ES-I3 (cell line): Measurements from ENCODE around the gene NXPH4.
A peak's percentile ranks its signal among the peaks of the same experiment; 100 is the strongest.

Experiments used
- H3K36me3 ChIP-seq: 2 replicates; pipeline ENCODE4 v1.6.1; 2013; ENCODE audit warnings: mild to moderate bottlenecking, low read length, control low read depth, moderate library complexity; ENCODE audit not compliant: insufficient read depth
- H3K4me1 ChIP-seq: 2 replicates; pipeline ENCODE4 v1.6.1; 2013; ENCODE audit warnings: mild to moderate bottlenecking, control low read depth, low read length; ENCODE audit not compliant: insufficient read depth
- H3K9ac ChIP-seq: 2 replicates; pipeline ENCODE4 v1.6.1; 2013; ENCODE audit warnings: low read depth, mild to moderate bottlenecking, low read length, moderate library complexity
- H3K9me3 ChIP-seq: 2 replicates; pipeline ENCODE4 v1.6.1; 2013; ENCODE audit warnings: mild to moderate bottlenecking, low read length, moderate library complexity; ENCODE audit not compliant: control insufficient read depth, insufficient read depth

The NXPH4 gene

DNA sequence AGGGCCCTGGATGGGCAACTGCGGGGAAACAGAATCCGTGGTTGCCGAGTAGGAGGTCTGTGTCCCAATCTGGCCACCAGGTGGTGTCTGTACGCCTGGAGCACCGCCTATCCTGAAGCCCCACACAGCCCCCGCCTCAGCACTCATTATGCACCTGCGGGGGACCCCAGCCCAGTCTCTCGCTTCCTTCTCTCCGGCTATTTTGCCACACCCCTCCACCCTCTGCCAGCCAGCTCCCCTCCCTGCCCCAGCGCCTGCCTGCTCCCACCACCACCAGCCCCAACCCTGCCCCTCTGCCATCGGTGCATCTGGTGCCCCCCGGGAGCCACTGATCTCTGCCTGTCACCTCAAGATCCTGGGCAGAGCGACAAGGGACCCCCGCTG is 2.2 kb upstream of the NXPH4 start:
- peaks cover 21% of the 10 kb centered on the region for H3K4me1 ChIP-seq
- H3K9me3 ChIP-seq: no peaks in the 10 kb centered on the region
- peaks cover 2% of the 10 kb centered on the region; the same call in 1 of the 2 replicates for H3K36me3 ChIP-seq
- H3K9ac ChIP-seq: no peak overlapping the region

DNA sequence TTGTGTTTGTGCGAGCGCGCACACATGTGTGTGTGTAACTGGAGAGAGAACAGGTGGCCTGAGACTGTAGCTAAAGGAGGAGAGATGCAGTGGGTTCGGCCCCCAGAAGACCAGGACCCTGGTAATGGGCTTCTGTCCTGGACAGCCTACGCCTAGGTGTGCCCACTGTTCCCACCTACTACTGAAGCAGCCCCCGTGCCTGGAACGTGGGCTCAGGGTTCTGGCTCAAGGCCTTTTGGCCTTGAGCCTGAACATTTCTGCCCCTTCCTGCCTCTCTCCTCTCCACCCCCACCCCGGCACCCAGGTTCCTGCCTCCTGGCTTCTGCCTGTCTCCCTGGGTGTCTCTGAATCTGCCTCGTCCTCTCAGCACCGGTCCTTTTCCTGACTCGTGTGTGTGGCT is 1.5 kb upstream of the NXPH4 start:
- H3K36me3 ChIP-seq: peaks cover 2% of the 10 kb centered on the region; the same call in 1 of the 2 replicates
- H3K9ac ChIP-seq: no peak overlapping the region
- H3K4me1 ChIP-seq: peaks cover 25% of the 10 kb centered on the region
- no peaks in the 10 kb centered on the region for H3K9me3 ChIP-seq

DNA sequence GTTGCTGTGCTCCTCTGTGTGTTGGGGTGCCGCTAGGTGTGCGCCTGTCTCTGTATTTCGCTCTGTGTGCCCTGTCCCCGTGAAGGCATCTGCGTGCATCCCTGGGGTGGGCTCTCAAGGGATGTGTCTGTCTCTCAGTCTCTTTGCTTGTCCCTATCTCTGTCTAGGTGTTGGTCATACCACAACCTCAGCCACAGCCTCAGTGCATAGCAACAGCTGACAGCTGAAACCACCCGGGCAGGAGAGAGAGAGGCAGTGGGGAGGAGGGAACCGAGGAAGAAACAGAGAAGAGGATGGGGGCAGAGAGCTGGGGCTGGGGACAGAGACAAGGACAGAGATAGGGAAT is 953 bp upstream of the NXPH4 start:
- no peak overlapping the region; the same call in 1 of the 2 replicates for H3K9ac ChIP-seq
- H3K4me1 ChIP-seq: peaks cover 25% of the 10 kb centered on the region

DNA sequence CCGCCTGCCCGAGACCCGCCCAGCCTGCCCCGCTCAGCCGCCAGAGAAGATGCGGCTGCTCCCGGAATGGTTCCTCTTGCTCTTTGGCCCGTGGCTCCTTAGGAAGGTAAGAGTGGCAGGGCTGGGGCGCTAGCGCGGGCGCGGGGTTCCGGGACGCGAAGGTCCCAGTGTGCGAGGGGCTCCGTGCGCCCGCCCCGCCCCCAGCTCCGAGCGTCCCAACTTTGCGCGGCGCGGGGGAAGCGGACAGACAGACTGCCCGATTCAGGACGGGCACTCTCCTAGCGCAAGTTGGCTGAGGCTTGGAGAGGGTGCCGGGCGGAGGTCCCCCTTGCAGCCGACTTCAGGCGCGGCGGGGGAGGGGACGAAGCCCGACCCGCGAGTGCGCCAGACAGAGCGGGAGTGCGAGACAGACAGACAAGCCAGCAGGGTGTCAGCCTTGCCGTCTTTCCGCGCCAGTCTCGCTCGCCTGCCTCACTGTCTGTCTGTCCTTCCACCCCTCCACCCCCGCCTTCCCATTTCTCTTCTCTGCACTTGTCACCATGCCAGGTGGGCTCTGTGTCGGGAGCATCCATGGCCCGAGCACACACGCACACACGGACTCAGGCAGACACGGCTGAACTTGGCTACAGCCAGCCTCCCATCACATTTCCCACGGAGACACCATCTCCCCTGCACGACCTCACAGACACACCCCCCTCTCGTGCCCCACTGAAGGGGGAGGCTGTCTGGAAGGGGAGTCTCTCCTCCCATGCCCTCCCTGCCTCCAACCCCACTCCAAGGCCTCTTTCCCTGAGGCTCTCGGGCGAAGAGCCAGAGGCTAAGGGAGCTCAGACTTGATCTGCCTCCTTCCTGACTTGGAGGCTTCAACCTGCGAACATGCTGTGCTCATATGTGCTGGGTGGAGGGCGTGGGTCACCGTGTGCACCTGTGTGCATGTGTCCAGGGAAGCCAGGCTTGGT is 606 bp downstream of the NXPH4 start:
- peaks cover 29% of the 10 kb centered on the region for H3K4me1 ChIP-seq
- no peaks in the 10 kb centered on the region for H3K36me3 ChIP-seq
- H3K9ac ChIP-seq: peak overlapping the region; percentile 38; the same call in 1 of the 2 replicates

More for the DNA sequence above, 953 bp upstream of the NXPH4 start:
- Histone ChIP-seq H3K9me3 (no peaks in the 10 kb centered on the region), H3K36me3 (peaks cover 2% of the 10 kb centered on the region; the same call in 1 of the 2 replicates)

DNA sequence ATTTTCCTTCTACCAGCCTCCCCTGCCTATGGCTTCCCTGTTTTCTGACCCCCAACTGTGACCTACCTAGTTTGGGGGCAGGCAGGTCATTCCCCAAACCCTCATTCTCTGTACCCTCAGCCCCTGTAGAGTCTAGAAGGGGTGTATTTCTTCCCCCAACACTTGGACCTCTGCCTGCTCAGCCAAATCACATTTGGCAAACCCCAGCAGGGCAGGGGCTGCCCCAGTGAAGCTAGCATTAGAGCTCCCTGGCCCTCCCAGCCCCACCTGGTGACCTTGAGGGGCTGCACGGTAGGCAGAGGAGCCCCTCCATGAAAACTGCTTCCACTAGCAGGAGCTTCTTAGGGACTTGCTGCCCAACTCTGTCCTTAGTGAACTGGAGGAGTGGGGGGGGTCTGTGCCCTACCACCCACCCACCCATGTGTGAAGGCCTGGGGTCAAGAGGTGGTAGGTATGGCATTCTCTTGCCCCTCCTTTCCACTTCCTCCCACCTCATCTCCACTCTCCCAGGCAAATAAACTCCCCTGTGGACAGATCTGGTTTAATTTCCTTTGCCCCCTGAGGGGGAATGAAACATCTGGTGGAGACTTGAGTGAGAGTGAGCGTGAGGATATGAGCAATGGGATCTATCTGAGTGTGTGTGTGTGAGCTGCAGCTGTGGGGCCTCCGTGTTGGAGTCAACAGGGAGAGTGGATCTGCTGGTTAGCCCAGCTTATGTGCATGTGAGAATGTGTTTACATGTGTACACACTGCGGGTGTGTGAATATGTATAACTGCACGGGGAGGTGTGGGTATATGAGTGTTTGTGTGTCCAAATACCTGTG is 1.6 kb downstream of the NXPH4 start:
- no peaks in the 10 kb centered on the region for H3K36me3 ChIP-seq
- H3K4me1 ChIP-seq: peaks cover 29% of the 10 kb centered on the region
- H3K9ac ChIP-seq: no peak overlapping the region
- no peaks in the 10 kb centered on the region for H3K9me3 ChIP-seq

More for the DNA sequence above, 606 bp downstream of the NXPH4 start:
- no peaks in the 10 kb centered on the region for H3K9me3 ChIP-seq

DNA sequence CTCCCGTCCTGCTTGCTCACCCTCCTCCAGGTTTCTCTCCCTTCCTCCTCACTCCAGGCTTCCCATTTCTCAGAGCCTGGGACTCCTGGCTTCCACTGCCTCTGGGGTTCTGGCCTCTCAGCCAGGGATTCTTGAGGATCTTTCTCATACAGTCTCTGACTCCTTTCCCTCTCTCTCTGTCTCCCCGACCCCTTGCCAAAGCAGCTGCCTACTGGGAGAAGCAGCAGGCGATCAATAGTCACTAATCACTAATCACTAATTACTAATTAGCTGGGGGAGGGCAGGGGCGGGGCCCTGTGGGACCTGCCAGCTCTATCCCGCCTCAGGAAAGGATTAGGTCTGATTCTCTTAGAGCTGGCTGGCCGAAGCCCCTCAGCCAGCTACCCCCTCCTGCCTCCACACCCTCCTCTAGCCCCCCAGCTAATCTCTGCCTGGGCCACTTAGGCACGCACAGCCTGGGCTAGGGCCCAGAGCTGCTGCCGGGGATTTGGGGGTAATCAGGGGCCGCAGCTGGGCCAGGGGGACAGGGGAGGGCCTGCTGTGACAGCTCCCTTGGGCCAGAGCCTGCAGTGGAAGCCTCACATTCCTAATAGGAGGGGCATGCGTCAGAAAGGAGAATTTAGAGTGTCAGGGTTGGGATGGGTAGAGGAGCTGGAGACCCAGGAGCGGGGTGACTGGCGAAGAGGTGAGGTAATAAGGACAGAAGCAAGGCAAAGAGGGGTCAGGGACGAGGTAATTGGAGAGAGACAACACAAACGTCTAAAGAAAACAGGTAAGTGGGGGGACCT is 2.8 kb downstream of the NXPH4 start:
- Histone ChIP-seq H3K36me3 (no peaks in the 10 kb centered on the region), H3K9me3 (no peaks in the 10 kb centered on the region), H3K9ac (no peak overlapping the region), H3K4me1 (peaks cover 27% of the 10 kb centered on the region)

DNA sequence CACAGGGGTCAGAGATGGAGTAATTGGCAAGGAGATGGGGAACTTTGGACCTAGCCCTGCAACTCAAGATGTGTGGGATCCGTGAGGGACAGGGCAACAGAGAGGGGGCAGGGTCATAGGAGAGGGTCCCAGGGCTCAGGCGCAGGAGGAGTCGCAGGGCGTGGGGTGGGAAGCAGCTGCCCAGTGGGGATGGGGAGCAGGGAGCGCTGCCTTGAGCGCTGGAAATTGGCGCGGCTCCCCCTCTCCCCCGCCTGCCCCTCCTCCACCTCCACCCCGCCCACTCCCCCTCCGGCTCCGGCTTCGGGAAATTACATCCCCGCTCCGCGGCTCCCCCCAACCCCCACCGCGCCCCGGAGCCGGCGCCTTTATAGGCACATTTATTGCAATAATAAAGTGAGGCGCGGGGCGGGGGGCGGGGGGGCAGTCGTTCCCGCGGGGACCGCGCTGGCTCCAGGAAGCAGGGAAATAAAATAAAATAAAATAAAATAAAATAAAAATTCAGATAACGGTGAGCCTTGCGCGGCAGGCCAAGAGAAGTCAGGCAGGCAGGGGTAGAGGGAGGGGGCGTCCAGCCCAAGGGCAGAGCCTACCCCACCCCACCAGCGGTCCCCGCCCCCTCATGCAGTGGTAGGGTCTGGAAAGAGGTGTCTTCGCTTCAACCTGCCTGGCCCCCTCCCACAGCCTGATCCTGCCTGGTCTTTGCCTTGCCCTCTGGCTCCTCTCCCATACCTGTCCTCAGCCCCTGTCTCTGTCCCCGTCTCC is 3.6 kb downstream of the NXPH4 start:
- Histone ChIP-seq H3K36me3 (no peaks in the 10 kb centered on the region), H3K9ac (no peak overlapping the region), H3K9me3 (no peaks in the 10 kb centered on the region), H3K4me1 (peaks cover 27% of the 10 kb centered on the region)

DNA sequence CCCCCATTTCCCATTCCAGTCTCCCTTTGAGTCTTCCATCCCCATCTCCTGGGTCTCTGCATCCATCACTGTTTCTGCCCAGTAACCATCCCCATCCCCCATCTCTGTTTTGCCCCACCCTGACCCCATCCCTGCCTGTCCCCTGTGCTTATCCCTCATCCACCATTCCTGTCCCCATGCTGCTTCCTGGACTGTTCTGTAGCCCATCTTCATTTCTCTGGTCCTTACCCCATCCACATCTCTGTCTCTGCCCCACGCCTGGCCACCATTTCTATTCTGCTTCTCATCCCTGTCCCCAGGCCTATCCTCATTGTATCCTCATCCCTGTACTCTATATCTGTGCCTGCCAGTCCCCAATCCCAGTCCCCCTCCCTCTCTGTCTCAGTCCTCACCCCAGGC is 4.2 kb downstream of the NXPH4 start:
- H3K36me3 ChIP-seq: no peaks in the 10 kb centered on the region
- no peaks in the 10 kb centered on the region for H3K9me3 ChIP-seq
- peaks cover 22% of the 10 kb centered on the region for H3K4me1 ChIP-seq
- H3K9ac ChIP-seq: no peak overlapping the region

DNA sequence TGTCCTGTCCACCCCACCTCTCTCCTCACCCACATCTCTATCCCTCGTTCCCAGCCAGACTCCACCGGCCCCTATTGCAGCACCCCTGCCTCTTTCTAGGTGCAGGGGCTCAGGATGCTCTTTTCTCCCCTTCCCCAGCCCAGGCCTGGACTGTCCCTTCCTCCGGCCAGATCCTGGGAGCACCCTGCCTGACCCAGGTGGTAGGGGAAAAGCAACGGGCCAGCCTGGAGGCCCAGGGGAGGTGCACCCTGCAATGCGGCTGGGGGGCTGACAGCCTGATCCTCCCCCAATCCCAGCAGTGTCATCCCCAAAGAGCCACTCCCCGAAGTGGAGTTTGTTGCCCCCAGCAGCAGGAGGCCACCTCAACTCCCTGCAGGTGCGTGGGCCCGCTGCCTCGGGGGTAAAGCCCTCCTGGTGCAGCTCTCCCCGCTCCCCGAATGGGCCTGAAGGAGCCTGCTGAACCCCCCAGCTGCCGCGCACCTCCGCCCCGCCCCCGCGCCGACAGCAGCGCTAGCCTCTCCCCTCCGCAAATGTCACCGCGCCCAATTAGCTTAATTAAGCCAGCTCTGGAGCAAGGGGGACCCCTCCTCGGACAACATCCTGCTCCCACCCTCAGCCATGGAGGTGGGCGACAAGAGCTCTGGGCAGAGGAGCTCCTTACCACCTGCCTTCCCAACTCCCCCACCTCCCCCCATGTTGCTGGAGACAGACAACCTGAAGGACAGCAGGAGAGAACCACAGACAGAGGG is 4.7 kb downstream of the NXPH4 start:
- Histone ChIP-seq H3K9ac (no peak overlapping the region), H3K4me1 (peaks cover 18% of the 10 kb centered on the region), H3K36me3 (no peaks in the 10 kb centered on the region)

DNA sequence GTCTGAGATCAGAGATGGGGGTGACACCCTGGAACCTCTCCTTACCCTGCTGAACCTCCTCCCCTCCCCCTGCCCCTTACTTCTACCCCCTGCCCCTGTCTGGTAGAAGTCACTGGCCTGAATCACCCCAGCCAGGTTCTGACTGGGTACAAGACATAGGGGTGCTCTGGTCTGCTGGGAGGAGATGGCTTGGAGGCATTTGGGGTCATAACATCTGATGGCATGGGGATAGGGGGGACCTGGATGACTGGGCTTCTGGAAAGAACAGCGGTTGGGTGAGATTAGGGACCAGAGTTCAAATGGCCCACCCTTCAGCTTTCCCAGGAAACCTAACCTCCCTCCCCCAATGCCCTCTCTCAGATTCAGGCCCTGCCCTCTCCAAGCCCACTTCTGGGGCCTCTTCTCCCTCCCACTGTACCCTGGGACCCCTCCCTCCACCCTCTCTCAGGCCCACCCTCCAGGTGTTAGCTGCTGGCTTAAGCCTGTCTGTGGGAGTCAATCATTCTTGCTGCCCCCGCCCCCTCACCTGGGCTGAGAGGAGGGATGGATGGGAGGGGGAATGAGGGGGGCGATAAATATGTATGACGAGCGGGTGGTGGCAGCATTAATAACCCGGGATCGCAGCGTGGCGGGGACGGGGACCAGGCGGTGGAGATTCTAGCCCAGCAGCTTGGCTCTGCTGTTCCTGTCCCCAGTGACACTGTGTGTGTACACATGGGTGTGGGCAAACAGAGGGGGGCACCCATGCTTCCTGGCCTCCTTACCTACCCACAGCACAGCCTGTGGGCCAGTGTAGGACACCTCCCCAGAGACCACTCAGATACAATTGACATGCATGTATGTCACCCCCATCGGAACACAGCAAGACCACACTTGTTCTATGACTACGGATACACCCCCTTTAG is 5.9 kb downstream of the NXPH4 start:
- no peaks in the 10 kb centered on the region for H3K9me3 ChIP-seq
- peaks cover 20% of the 10 kb centered on the region for H3K4me1 ChIP-seq
- H3K36me3 ChIP-seq: no peaks in the 10 kb centered on the region
- no peak overlapping the region for H3K9ac ChIP-seq

More for the DNA sequence above, 4.7 kb downstream of the NXPH4 start:
- H3K9me3 ChIP-seq: no peaks in the 10 kb centered on the region

DNA sequence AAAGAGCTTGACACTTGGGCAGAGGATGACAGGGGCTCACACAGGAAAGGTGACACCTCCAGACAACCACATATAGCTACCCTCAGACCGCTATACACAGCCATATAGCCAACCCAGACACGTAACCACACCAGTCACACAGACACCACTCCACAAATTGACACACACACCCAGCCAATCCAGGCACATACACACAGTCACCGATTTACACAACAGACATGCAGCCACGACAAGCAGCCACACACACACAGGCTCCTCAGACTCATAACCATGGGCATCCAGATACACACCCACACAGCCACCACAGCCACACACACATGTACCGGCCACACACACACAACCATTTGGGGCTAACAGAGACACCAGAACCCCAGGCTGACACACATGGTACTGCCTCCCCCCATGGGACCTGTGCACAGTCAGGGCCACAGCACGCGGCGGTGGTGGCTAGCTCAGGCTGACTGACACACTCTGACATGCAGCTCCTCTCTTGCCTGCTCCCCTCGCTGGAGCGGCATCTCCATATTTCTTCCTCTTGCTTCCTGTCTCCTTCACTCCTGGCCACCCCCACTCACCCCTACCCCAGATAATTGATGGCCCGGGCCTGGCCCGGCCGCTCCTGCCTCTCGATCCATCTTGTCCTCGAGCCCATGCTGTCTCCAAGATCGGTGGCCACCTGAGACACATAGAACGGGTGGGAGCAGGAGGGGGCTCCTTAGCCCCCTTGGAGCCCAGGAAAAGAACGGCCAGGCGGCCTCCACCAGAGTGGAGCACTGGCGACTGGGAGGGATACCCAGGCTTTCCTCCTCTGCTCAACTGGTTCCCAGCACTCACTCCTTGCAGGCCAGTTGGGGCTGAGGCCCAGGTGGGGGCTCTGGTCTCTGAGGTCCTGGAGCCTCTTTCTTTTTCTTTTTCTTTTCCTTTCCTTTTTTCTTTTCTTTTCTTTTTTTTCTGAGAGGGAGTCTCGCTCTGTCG is 6.9 kb downstream of the NXPH4 start:
- no peaks in the 10 kb centered on the region for H3K9me3 ChIP-seq
- no peak overlapping the region for H3K9ac ChIP-seq
- H3K4me1 ChIP-seq: peaks cover 23% of the 10 kb centered on the region
- H3K36me3 ChIP-seq: no peaks in the 10 kb centered on the region
